ENCODE data around the gene IKZF1. TPM values are rescaled to one million over a fixed set of nuclear protein-coding genes. Genes with fewer than 3 reads are reported as not detected.

Gene IKZF1
- total and polyA plus RNA-seq, 9 of the 15 experiments (the other 6 are each of a cell fraction or from before 2014, with no cell fraction given): 12.6 to 85.3 (median 44.7) TPM

DNA sequence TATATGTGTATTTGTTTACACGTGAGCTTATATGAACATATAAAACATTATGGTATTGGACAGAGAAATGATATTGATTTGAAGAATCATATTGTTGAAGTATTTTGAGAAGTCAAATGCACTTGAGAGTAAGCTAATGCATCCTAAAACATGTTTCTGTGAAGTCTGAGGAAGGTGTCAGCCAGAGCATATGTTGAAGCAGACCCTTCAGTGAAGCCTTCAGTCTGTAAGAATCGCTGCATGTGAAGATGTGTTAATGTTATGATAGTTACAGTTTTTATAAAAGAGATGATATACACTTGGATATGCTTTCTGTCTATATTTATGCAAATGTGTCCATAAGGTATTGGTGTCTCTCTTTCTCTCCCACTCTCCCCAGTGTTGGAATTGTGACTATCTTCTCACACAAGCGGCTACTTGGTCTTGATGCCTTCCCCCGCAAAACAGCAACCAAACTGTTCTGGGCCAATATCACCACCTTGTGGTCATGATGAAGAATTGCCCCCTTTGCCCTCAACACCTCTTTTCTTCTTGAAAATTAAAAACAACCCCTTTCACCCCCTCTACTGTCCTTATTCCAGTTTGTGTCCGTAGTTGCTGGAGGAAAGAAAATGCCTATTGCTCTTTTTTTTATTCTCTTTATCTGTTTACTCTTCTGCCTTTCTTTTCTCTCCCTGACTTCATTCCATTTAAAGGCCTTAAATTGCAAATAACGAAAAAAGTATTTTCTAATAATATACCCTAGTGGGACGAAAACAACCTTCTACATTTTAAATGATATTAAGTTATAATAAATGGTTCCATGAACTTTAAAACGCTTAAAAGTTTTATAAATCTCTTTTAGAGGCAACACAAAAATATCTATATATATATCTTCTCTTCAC, 64.9 kb downstream of the IKZF1 start:
- H3K4me1 ChIP-seq (replicated peaks in 1 of 2; ENCODE audit: control insufficient read depth in 2 of 2, insufficient read depth in 2 of 2, low read length in 2 of 2): peaks cover 0 to 2% of the 10 kb centered on the region in 2 experiments; a peak in 1 of 5 replicates
- H3K4me2 ChIP-seq (ENCODE audit: insufficient read depth, low read length): no peak overlapping the region
- ChIA-PET POLR2A (interaction anchor here (1.2 kb wide), 1 partner anchor 13 kb away, joined by 5 read pairs; no protein-coding TSS in a partner anchor), CTCF (ENCODE audit: low intra/inter-chr PET ratio) (interaction anchor here (0.6 to 4.7 kb wide), 8 partner anchors 49 to 498 kb away, joined by 3 to 62 read pairs (median 6); partner anchors contain the start of gene ZPBP)
- FAIRE-seq: peak; percentile 97
- no peaks in the 10 kb centered on the region for H3K27me3 ChIP-seq (ENCODE audit: control insufficient read depth in 2 of 2, insufficient read depth in 2 of 2, low read length in 2 of 2)
- H3K9ac ChIP-seq (ENCODE audit: insufficient read depth in 1 of 2, low read depth in 2 of 2, low read length in 2 of 2): no peak overlapping the region; a peak in 1 of 4 replicates
- in situ Hi-C loops (cut with MboI) (no loop called here), intact Hi-C loops (cut with micrococcal nuclease) (loop anchor here (1.0 to 5.0 kb wide), 5 partner anchors 48 to 227 kb away; no protein-coding TSS in a partner anchor)
- no peak overlapping the region for H3K4me3 ChIP-seq
- no TSS peak for BruUV-seq (replicated peaks)
- no peak overlapping the region for H3K27ac ChIP-seq (ENCODE audit: extremely low read depth, low read depth, low read length)
- ATAC-seq: peak; percentile 90
- peaks cover 22% of the 10 kb centered on the region; the same call in 2 of the 3 replicates for H3K79me2 ChIP-seq (ENCODE audit: control insufficient read depth, insufficient read depth, low read length)
- DNase-seq (ENCODE audit: extremely low read depth in 1 of 4, low spot score in 3 of 4): peak; percentile 70 to 88 (median 71)
- no peak overlapping the region for H2AFZ ChIP-seq (ENCODE audit: low read depth, low read length)
- H4K20me1 ChIP-seq (replicated peaks; ENCODE audit: control insufficient read depth, insufficient read depth, low read length): no peaks in the 10 kb centered on the region
- 53% methylated on average over 8 of the region's 8 CpGs for WGBS (ENCODE audit: insufficient coverage, low coverage, missing lambda C conversion rate)
- H3K9me1 ChIP-seq (ENCODE audit: control insufficient read depth, insufficient read depth, low read length): no peaks in the 10 kb centered on the region
- H3K36me3 ChIP-seq (ENCODE audit: control insufficient read depth, insufficient read depth, low read length): peaks cover 93% of the 10 kb centered on the region
- H3K9me3 ChIP-seq (replicated peaks; ENCODE audit: control insufficient read depth, insufficient read depth, low read depth, low read length): peaks cover 3% of the 10 kb centered on the region
- TF ChIP-seq, protein P1, sequence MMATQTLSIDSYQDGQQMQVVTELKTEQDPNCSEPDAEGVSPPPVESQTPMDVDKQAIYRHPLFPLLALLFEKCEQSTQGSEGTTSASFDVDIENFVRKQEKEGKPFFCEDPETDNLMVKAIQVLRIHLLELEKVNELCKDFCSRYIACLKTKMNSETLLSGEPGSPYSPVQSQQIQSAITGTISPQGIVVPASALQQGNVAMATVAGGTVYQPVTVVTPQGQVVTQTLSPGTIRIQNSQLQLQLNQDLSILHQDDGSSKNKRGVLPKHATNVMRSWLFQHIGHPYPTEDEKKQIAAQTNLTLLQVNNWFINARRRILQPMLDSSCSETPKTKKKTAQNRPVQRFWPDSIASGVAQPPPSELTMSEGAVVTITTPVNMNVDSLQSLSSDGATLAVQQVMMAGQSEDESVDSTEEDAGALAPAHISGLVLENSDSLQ (IDR thresholded peaks at IDR 0.05): no peak
- TF ChIP-seq, protein P2, sequence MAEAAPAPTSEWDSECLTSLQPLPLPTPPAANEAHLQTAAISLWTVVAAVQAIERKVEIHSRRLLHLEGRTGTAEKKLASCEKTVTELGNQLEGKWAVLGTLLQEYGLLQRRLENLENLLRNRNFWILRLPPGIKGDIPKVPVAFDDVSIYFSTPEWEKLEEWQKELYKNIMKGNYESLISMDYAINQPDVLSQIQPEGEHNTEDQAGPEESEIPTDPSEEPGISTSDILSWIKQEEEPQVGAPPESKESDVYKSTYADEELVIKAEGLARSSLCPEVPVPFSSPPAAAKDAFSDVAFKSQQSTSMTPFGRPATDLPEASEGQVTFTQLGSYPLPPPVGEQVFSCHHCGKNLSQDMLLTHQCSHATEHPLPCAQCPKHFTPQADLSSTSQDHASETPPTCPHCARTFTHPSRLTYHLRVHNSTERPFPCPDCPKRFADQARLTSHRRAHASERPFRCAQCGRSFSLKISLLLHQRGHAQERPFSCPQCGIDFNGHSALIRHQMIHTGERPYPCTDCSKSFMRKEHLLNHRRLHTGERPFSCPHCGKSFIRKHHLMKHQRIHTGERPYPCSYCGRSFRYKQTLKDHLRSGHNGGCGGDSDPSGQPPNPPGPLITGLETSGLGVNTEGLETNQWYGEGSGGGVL (CRISPR knock-in tag; IDR thresholded peaks at IDR 0.05): no peak
- TF ChIP-seq, protein P3, sequence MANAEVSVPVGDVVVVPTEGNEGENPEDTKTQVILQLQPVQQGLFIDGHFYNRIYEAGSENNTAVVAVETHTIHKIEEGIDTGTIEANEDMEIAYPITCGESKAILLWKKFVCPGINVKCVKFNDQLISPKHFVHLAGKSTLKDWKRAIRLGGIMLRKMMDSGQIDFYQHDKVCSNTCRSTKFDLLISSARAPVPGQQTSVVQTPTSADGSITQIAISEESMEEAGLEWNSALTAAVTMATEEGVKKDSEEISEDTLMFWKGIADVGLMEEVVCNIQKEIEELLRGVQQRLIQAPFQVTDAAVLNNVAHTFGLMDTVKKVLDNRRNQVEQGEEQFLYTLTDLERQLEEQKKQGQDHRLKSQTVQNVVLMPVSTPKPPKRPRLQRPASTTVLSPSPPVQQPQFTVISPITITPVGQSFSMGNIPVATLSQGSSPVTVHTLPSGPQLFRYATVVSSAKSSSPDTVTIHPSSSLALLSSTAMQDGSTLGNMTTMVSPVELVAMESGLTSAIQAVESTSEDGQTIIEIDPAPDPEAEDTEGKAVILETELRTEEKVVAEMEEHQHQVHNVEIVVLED (CRISPR knock-in tag; IDR thresholded peaks at IDR 0.05): no peak
- TF ChIP-seq SMAD4 (CRISPR knock-in tag; conservative IDR thresholded peaks at IDR 0.05): 0 out of 2 replicates have a peak, but pooled peaks have one; percentile 15
- no peak for TF ChIP-seq ZNF644 (tag; IDR thresholded peaks at IDR 0.05; ENCODE audit: low read depth)
- TF ChIP-seq ZBTB17 (CRISPR knock-in tag; IDR thresholded peaks at IDR 0.05): no peak
